ENCODE measurements around the gene VPS33B.

GRCh38 chr15:91061997-91062396 is 39.6 kb upstream of the VPS33B start:
- no peak for TF ChIP-seq POLR2AphosphoS5 (IDR thresholded peaks at IDR 0.05; ENCODE audit: low read depth, low read length)
- TF ChIP-seq SIN3A (IDR thresholded peaks at IDR 0.05; ENCODE audit: borderline replicate concordance, insufficient read depth, low read length), result no peak
- TF ChIP-seq FOXP2 (optimal IDR thresholded peaks at IDR 0.05; ENCODE audit: borderline replicate concordance, extremely low read depth, extremely low read length, insufficient read depth), result no peak
